Hepatocyte (in vitro differentiated cells): Measurements from ENCODE around the gene RARB.

Source experiments
- CTCF ChIP-seq: fragments of 200-600 bp; sonication (generic); IDR thresholded peaks from 2 replicates; pipeline ENCODE4 v1.5.1; 2016; ENCODE audit warnings: antibody characterized with exemption, mild to moderate bottlenecking; ENCODE audit not compliant: poor library complexity
- EZH2 ChIP-seq: fragments of 200-600 bp; sonication (generic); IDR thresholded peaks from 2 replicates; pipeline ENCODE4 v1.6.1; 2016; ENCODE audit warnings: antibody characterized with exemption, mild to moderate bottlenecking, borderline replicate concordance
- EZH2phosphoT487 ChIP-seq: fragments of 200-600 bp; sonication (generic); IDR thresholded peaks from one replicate; pipeline ENCODE4 v1.6.1; 2018; ENCODE audit warnings: antibody characterized with exemption, mild to moderate bottlenecking, low read depth, moderate library complexity; ENCODE audit not compliant: unreplicated experiment, severe bottlenecking

GRCh38 chr3:25558121-25558520 is 130.1 kb downstream of the RARB start:
- TF ChIP-seq CTCF = no peak
- no peak for TF ChIP-seq EZH2
- TF ChIP-seq EZH2phosphoT487 = no peak
